ENCODE results near the gene MYBBP1A. TPM values are rescaled to one million over a fixed set of nuclear protein-coding genes. Genes with fewer than 3 reads are reported as not detected.

Gene MYBBP1A
- total and polyA plus RNA-seq, 2 donors: 21.5 to 36.9 TPM

DNA sequence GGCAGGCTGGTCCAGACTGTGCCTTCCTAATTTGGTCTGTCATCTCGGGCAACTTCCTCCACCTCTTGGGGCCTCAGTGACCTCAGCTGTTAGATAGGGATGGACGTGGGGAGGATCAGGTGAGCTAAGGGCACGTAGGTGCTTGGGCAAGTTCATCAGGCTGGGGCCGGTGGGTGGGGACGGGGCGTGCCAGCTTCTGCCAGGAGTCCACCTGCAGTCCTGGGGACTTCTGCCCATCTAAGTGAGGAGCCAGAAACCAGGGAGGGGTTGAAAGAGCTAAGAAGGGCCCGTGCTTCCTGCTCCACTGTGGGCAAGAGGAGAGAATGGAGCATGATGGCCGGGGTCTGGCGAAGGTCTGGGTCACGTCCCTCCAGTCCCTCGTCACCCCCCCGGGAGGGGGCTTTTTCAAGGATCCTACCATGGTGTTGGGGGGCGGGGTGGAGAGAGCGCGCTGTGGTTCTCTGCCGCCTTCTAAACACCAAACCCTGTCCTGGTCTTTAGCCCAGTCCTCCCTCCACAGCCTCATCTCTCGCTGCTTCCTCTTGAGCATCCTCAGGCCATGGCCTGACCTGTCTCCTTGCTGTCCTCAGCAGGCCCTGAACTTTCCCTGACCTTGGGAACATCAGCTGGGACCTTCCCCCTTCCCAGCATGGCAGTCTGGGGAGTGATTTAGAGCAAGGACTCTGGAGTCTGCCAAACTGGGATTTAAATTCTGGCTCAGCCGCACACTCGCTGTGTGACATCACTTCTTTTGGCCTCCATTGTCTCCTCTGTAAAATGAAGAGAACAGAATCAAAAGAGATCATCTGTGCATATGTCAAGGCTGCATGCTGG is 34.9 kb downstream of the MYBBP1A start:
- Histone ChIP-seq H3K27ac (ENCODE audit: low read depth in 1 of 2, low read length in 1 of 2) (peak overlapping the region in 1 of 2 donors; percentile 15), H3K36me3 (ENCODE audit: control insufficient read depth in 2 of 2, insufficient read depth in 2 of 2, low read length in 1 of 2) (no peaks in the 10 kb centered on the region), H3K4me3 (ENCODE audit: low read length in 2 of 2) (no peak overlapping the region), H3K4me1 (ENCODE audit: control insufficient read depth in 2 of 2, insufficient read depth in 2 of 2, low read length in 2 of 2) (peaks cover 0 to 15% of the 10 kb centered on the region in 2 donors), H3K9me3 (ENCODE audit: control insufficient read depth in 2 of 2, insufficient read depth in 1 of 2, low read length in 1 of 2) (no peaks in the 10 kb centered on the region), H3K27me3 (ENCODE audit: control insufficient read depth in 2 of 2, insufficient read depth in 1 of 2, low read length in 1 of 2) (no peaks in the 10 kb centered on the region)
- no peak for DNase-seq (ENCODE audit: low read depth in 6 of 9, low spot score in 9 of 9)
- 96% methylated on average over 19 of the region's 19 CpGs for WGBS

DNA sequence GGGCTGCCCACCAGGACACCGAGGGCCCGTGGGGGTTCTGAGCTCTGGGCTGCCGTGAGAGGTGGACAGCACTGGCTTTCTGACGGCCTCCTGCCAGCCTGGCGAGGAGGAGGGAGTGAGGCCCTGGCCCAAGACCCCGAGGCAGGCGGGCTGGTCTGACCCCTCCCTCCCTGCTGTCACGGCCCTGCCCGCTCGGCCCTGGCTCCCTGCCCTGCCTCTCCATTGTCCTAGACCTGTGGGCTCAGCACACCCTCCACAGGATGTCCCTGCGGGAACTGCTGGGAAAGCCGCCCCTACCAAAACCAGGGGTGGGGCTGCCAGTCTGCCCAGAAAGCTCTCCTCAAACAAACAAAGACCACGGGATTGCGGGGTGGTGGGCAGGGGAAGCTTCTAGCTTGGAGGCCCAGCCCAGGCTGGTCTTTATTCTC is 35.8 kb downstream of the MYBBP1A start:
- DNase-seq (ENCODE audit: low read depth in 6 of 9, low spot score in 9 of 9): no peak

DNA sequence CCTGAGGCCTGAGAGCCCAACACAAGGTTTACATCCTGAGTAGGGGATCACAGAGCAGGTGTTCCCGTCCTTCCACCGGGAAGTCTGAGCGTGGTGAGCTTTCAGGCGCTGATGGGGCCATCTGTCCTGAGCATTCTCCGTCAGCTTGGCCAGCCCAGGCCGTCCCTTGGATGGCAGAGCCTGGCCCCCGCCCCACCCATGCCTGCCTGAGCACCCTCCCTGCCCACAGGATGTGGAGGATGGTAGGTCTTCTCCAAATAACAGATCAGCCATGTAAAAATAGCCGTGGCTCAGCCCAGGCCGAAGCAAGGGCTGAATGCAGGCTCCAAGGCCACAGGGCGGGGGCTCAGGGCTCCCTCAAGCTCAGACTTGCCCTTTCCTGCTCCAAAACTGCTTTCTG is 36.3 kb downstream of the MYBBP1A start:
- Histone ChIP-seq H3K4me3 (ENCODE audit: low read length in 2 of 2) (no peak overlapping the region), H3K4me1 (ENCODE audit: control insufficient read depth in 2 of 2, insufficient read depth in 2 of 2, low read length in 2 of 2) (peaks cover 0 to 15% of the 10 kb centered on the region in 2 donors), H3K27ac (ENCODE audit: low read depth in 1 of 2, low read length in 1 of 2) (peak overlapping the region in 1 of 2 donors; percentile 32), H3K9me3 (ENCODE audit: control insufficient read depth in 2 of 2, insufficient read depth in 1 of 2, low read length in 1 of 2) (no peaks in the 10 kb centered on the region), H3K27me3 (ENCODE audit: control insufficient read depth in 2 of 2, insufficient read depth in 1 of 2, low read length in 1 of 2) (no peaks in the 10 kb centered on the region), H3K36me3 (ENCODE audit: control insufficient read depth in 2 of 2, insufficient read depth in 2 of 2, low read length in 1 of 2) (no peaks in the 10 kb centered on the region)
- DNase-seq (ENCODE audit: low read depth in 6 of 9, low spot score in 9 of 9): no peak
- 95% methylated on average over 10 of the region's 10 CpGs for WGBS

More for the DNA sequence above, 35.8 kb downstream of the MYBBP1A start:
- Histone ChIP-seq H3K36me3 (ENCODE audit: control insufficient read depth in 2 of 2, insufficient read depth in 2 of 2, low read length in 1 of 2) (no peaks in the 10 kb centered on the region), H3K9me3 (ENCODE audit: control insufficient read depth in 2 of 2, insufficient read depth in 1 of 2, low read length in 1 of 2) (no peaks in the 10 kb centered on the region), H3K4me3 (ENCODE audit: low read length in 2 of 2) (no peak overlapping the region), H3K27me3 (ENCODE audit: control insufficient read depth in 2 of 2, insufficient read depth in 1 of 2, low read length in 1 of 2) (no peaks in the 10 kb centered on the region), H3K4me1 (ENCODE audit: control insufficient read depth in 2 of 2, insufficient read depth in 2 of 2, low read length in 2 of 2) (peaks cover 0 to 15% of the 10 kb centered on the region in 2 donors), H3K27ac (ENCODE audit: low read depth in 1 of 2, low read length in 1 of 2) (peak overlapping the region in 1 of 2 donors; percentile 50)
- 95% methylated on average over 14 of the region's 14 CpGs for WGBS

DNA sequence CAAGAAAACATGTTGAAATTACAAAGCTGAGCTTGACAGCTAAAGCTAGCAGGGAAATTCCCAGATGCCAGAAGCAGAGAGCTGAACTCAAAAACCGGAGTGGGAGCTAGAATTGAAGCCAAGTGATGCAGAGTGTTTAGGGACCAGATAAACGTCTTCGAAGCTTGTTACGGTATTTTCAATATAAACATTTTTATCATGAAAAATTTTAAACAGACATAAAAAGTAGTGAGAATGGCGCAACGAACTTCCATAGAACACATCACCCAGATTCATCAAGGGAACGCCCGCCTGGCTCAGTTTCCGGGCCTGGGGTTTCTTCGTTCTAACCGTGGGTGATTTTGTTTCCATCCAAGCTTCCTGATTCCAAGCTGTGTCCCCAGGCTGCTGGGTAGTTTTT is 38.4 kb downstream of the MYBBP1A start:
- DNase-seq (ENCODE audit: low read depth in 6 of 9, low spot score in 9 of 9): peak in 1 of 9 donors; percentile 19
- Histone ChIP-seq H3K27me3 (ENCODE audit: control insufficient read depth in 2 of 2, insufficient read depth in 1 of 2, low read length in 1 of 2) (no peaks in the 10 kb centered on the region), H3K9me3 (ENCODE audit: control insufficient read depth in 2 of 2, insufficient read depth in 1 of 2, low read length in 1 of 2) (no peaks in the 10 kb centered on the region), H3K36me3 (ENCODE audit: control insufficient read depth in 2 of 2, insufficient read depth in 2 of 2, low read length in 1 of 2) (no peaks in the 10 kb centered on the region), H3K4me3 (ENCODE audit: low read length in 2 of 2) (no peak overlapping the region), H3K27ac (ENCODE audit: low read depth in 1 of 2, low read length in 1 of 2) (peak overlapping the region in 1 of 2 donors; percentile 47), H3K4me1 (ENCODE audit: control insufficient read depth in 2 of 2, insufficient read depth in 2 of 2, low read length in 2 of 2) (peaks cover 0 to 15% of the 10 kb centered on the region in 2 donors)
- WGBS: 92% methylated on average over 11 of the region's 11 CpGs

DNA sequence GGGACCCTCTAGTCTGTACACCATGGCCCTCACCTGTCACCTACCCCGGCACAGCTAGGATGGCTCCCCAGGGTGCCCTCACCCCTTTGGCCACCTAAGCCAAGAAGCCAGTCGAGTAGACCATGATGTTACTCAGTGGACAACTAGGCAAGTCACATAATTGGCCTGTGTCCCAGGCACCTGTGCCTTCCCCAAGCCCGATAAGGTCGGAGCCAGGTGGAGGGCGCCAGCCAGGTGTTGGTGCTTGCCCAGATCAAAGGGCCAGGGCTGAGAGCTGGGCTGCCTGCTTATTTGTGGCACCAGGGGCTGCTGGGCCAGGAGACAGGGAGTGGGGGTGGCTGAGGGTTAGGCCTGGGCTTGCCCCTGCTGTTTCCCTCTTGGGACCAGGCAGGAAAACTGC is 39.7 kb downstream of the MYBBP1A start:
- 89% methylated on average over 5 of the region's 5 CpGs for WGBS
- DNase-seq (ENCODE audit: low read depth in 6 of 9, low spot score in 9 of 9): no peak

DNA sequence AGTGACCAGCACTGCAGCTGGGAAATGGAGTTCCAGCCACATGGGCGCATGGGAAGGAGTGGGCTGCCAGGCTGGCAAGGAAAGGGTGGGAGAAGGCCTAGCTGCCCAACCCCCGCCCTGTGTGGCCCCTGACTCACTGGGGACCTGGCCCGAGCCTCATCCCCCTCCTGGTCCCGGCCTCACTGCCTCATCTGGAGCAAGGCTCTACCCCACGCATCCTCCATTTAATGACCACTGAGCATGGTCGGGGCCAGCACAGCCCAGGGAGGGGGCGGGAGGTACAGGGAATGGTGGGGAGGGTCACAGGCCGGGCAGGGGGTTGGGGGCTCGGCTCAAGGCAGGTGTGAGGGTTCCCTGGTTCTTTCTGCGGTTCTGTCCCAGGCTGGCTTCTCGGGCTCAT is 40.4 kb downstream of the MYBBP1A start:
- no peak overlapping the region for H3K4me3 ChIP-seq (ENCODE audit: low read length in 2 of 2)
- DNase-seq (ENCODE audit: low read depth in 6 of 9, low spot score in 9 of 9): no peak
- H3K36me3 ChIP-seq (ENCODE audit: control insufficient read depth in 2 of 2, insufficient read depth in 2 of 2, low read length in 1 of 2): no peaks in the 10 kb centered on the region
- H3K27me3 ChIP-seq (ENCODE audit: control insufficient read depth in 2 of 2, insufficient read depth in 1 of 2, low read length in 1 of 2): no peaks in the 10 kb centered on the region
- WGBS: 95% methylated on average over 11 of the region's 11 CpGs
- peaks cover 0 to 15% of the 10 kb centered on the region in 2 donors for H3K4me1 ChIP-seq (ENCODE audit: control insufficient read depth in 2 of 2, insufficient read depth in 2 of 2, low read length in 2 of 2)
- no peak overlapping the region for H3K27ac ChIP-seq (ENCODE audit: low read depth in 1 of 2, low read length in 1 of 2)
- H3K9me3 ChIP-seq (ENCODE audit: control insufficient read depth in 2 of 2, insufficient read depth in 1 of 2, low read length in 1 of 2): no peaks in the 10 kb centered on the region

More for the DNA sequence above, 39.7 kb downstream of the MYBBP1A start:
- Histone ChIP-seq H3K36me3 (ENCODE audit: control insufficient read depth in 2 of 2, insufficient read depth in 2 of 2, low read length in 1 of 2) (no peaks in the 10 kb centered on the region), H3K27ac (ENCODE audit: low read depth in 1 of 2, low read length in 1 of 2) (no peak overlapping the region), H3K9me3 (ENCODE audit: control insufficient read depth in 2 of 2, insufficient read depth in 1 of 2, low read length in 1 of 2) (no peaks in the 10 kb centered on the region), H3K4me3 (ENCODE audit: low read length in 2 of 2) (no peak overlapping the region), H3K27me3 (ENCODE audit: control insufficient read depth in 2 of 2, insufficient read depth in 1 of 2, low read length in 1 of 2) (no peaks in the 10 kb centered on the region), H3K4me1 (ENCODE audit: control insufficient read depth in 2 of 2, insufficient read depth in 2 of 2, low read length in 2 of 2) (peaks cover 0 to 15% of the 10 kb centered on the region in 2 donors)

DNA sequence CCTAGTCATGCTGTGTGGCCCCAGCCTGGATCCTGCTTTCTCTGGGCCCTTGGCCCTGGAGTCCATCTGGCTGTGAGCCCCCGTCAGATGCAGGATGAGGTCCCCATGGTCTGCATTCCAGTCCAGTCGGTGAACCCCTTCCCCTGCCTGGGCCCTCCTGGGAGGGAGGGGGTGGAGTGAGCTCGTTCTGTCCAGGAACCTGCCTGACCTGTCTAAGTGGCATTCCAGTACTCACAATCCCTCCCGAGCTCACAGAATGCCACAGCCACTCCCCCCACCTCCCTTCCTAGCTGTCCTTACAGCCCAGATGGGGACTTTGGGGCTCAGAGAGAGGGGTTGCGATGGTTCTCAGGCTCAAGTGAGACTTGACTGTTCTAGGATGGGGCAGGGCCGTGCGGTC is 41.0 kb downstream of the MYBBP1A start:
- 93% methylated on average over 7 of the region's 7 CpGs for WGBS
- no peak overlapping the region for H3K4me3 ChIP-seq (ENCODE audit: low read length in 2 of 2)
- no peak for DNase-seq (ENCODE audit: low read depth in 6 of 9, low spot score in 9 of 9)

DNA sequence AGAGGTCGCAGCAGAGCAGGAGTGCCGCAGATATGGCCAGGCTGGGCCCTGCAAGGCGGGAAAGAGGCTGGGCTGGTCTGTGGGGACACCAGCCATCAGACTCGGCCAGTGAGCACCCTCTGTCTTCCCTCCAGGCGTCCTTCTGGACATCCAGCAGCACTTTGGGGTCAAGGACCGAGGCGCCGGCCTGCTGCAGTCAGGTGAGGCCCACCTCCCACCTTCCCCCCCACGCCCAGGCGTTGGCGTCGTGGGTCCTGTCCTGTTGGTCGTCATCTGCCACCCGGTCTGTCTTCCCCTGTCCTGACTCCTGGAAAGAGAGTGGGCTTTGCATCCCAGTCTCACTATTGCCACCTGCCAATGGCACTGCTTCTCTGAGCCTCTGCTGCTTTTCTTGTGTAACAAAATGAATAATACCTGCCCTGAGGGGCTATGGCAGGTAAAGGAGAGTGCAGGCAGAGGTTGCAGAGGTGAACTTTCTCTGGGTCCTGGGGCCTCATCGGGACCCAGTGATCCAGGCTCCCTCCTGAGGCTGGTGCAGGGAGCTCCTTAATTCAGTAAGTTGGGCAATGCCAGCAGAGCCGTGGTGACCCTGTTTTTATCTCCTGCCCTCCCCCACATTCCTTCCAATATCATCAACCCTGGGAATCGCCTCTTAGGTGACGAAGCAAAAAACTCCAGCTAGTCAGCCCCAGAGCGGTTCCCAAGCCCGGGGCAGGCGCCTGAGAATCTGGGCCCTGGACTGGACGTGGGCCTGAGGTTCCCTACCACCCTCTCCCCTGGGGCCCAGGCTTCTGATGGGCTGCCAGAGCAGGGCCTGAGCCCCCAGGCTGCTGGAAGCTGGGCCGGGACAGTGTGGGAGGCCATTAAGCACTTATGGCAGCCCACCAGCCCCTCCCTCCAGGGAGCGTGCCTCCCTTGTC is 41.8 kb downstream of the MYBBP1A start:
- Histone ChIP-seq H3K4me3 (ENCODE audit: low read length in 2 of 2) (no peak overlapping the region), H3K9me3 (ENCODE audit: control insufficient read depth in 2 of 2, insufficient read depth in 1 of 2, low read length in 1 of 2) (no peaks in the 10 kb centered on the region), H3K27me3 (ENCODE audit: control insufficient read depth in 2 of 2, insufficient read depth in 1 of 2, low read length in 1 of 2) (no peaks in the 10 kb centered on the region), H3K36me3 (ENCODE audit: control insufficient read depth in 2 of 2, insufficient read depth in 2 of 2, low read length in 1 of 2) (no peaks in the 10 kb centered on the region), H3K27ac (ENCODE audit: low read depth in 1 of 2, low read length in 1 of 2) (no peak overlapping the region), H3K4me1 (ENCODE audit: control insufficient read depth in 2 of 2, insufficient read depth in 2 of 2, low read length in 2 of 2) (peaks cover 0 to 18% of the 10 kb centered on the region in 2 donors)
- DNase-seq (ENCODE audit: low read depth in 6 of 9, low spot score in 9 of 9): no peak
- 90% methylated on average over 24 of the region's 24 CpGs for WGBS

More for the DNA sequence above, 41.0 kb downstream of the MYBBP1A start:
- no peak overlapping the region for H3K27ac ChIP-seq (ENCODE audit: low read depth in 1 of 2, low read length in 1 of 2)
- no peaks in the 10 kb centered on the region for H3K27me3 ChIP-seq (ENCODE audit: control insufficient read depth in 2 of 2, insufficient read depth in 1 of 2, low read length in 1 of 2)
- H3K4me1 ChIP-seq (ENCODE audit: control insufficient read depth in 2 of 2, insufficient read depth in 2 of 2, low read length in 2 of 2): peaks cover 0 to 15% of the 10 kb centered on the region in 2 donors
- H3K36me3 ChIP-seq (ENCODE audit: control insufficient read depth in 2 of 2, insufficient read depth in 2 of 2, low read length in 1 of 2): no peaks in the 10 kb centered on the region
- H3K9me3 ChIP-seq (ENCODE audit: control insufficient read depth in 2 of 2, insufficient read depth in 1 of 2, low read length in 1 of 2): no peaks in the 10 kb centered on the region
